ENCODE results near the gene BMP4. TPM values are rescaled to one million over a fixed set of nuclear protein-coding genes. Genes with fewer than 3 reads are reported as not detected.

The BMP4 gene
- total and polyA plus RNA-seq, 2 of the 13 experiments (the other 11 are each of a cell fraction or from before 2014, with no cell fraction given), result 56.4 to 169 TPM

GRCh38 chr14:53956427-53957201 is at the start of gene BMP4 (continued):
- TF ChIP-seq KIAA2018 (CRISPR knock-in tag; IDR thresholded peaks at IDR 0.05; ENCODE audit: borderline replicate concordance) (no peak), MED1 (CRISPR knock-in tag; IDR thresholded peaks at IDR 0.05) (peak; percentile 87), ZNF766 (CRISPR knock-in tag; IDR thresholded peaks at IDR 0.05; ENCODE audit: borderline replicate concordance) (peak; percentile 87; the same call in 1 of the 2 replicates), SP1 (IDR thresholded peaks at IDR 0.05) (no peak), SP1 (CRISPR knock-in tag; IDR thresholded peaks at IDR 0.05) (peak; percentile 78; the same call in 1 of the 2 replicates), ZNF556 (CRISPR knock-in tag; IDR thresholded peaks at IDR 0.05; ENCODE audit: borderline replicate concordance) (0 out of 2 replicates have a peak, but pooled peaks have one; percentile 11), ZNF576 (CRISPR knock-in tag; IDR thresholded peaks at IDR 0.05) (no peak), SNRNP70 (IDR thresholded peaks at IDR 0.05; ENCODE audit: low read depth, low read length) (no peak), EHMT2 (IDR thresholded peaks at IDR 0.05; ENCODE audit: borderline replicate concordance, low read depth, low read length) (no peak), ZNF75D (CRISPR knock-in tag; IDR thresholded peaks at IDR 0.05; ENCODE audit: borderline replicate concordance) (no peak), TOE1 (CRISPR knock-in tag; IDR thresholded peaks at IDR 0.05) (no peak), XRCC5 (optimal IDR thresholded peaks at IDR 0.05; ENCODE audit: low read length) (no peak), MLLT10 (CRISPR knock-in tag; IDR thresholded peaks at IDR 0.05) (no peak), ZBTB44 (CRISPR knock-in tag; IDR thresholded peaks at IDR 0.05) (no peak), HMGXB4 (CRISPR knock-in tag; IDR thresholded peaks at IDR 0.05; ENCODE audit: borderline replicate concordance in 1 of 2, low read depth in 1 of 2) (peak; percentile 69 to 87; a peak in 2 of 4 replicates)

All from HepG2 (cell line).